GM10266 (cell line): ENCODE measurements around the gene HAPSTR1.

ENCODE experiments used
- DNase-seq: peaks from one replicate; pipeline ENCODE4 v3.0.0; 2012; ENCODE audit errors: extremely low spot score
- TF ChIP-seq, protein P1 (sequence below): IDR thresholded peaks from 2 replicates; pipeline ENCODE4 v1.5.1; 2012; ENCODE audit warnings: mild to moderate bottlenecking, low read depth; ENCODE audit not compliant: control insufficient read depth, insufficient read depth; ENCODE audit errors: missing control alignments

Gene HAPSTR1

GRCh38 chr16:9098377-9099090 lies 7.1 kb downstream of the HAPSTR1 start:
- TF ChIP-seq, protein P1, sequence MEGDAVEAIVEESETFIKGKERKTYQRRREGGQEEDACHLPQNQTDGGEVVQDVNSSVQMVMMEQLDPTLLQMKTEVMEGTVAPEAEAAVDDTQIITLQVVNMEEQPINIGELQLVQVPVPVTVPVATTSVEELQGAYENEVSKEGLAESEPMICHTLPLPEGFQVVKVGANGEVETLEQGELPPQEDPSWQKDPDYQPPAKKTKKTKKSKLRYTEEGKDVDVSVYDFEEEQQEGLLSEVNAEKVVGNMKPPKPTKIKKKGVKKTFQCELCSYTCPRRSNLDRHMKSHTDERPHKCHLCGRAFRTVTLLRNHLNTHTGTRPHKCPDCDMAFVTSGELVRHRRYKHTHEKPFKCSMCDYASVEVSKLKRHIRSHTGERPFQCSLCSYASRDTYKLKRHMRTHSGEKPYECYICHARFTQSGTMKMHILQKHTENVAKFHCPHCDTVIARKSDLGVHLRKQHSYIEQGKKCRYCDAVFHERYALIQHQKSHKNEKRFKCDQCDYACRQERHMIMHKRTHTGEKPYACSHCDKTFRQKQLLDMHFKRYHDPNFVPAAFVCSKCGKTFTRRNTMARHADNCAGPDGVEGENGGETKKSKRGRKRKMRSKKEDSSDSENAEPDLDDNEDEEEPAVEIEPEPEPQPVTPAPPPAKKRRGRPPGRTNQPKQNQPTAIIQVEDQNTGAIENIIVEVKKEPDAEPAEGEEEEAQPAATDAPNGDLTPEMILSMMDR: no peak
- no peak for DNase-seq

DNA sequence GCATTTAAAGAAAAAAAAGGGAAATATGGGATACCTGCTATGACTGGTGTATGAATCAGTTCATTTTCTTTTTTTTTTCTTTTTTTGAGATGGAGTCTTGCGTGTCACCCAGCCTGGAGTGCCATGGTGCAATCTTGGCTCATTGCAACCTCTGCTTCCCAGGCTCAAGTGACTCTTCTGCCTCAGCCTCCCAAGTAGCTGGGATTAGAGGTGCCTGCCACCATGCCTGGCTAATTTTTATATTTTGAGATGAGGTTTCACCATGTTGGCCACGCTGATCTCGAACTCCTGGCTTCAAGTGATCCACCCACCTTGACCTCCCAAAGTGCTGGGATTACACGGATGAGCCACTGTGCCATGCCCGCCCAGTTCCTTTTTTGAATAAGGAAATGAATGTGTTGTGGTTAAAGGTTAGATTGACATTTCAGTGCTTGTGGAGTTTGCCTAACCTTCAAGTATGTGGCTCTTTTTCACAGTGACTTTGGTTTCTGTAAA lies 7.7 kb downstream of the HAPSTR1 start:
- DNase-seq: no peak

GRCh38 chr16:9102379-9102778 lies 10.9 kb downstream of the HAPSTR1 start:
- DNase-seq: no peak

More for the DNA sequence above, 7.7 kb downstream of the HAPSTR1 start:
- TF ChIP-seq, protein P1: no peak

GRCh38 chr16:9102943-9103342 lies 11.5 kb downstream of the HAPSTR1 start:
- no peak for DNase-seq
- TF ChIP-seq, protein P1: no peak

More at GRCh38 chr16:9102379-9102778, 10.9 kb downstream of the HAPSTR1 start:
- TF ChIP-seq, protein P1: no peak

DNA sequence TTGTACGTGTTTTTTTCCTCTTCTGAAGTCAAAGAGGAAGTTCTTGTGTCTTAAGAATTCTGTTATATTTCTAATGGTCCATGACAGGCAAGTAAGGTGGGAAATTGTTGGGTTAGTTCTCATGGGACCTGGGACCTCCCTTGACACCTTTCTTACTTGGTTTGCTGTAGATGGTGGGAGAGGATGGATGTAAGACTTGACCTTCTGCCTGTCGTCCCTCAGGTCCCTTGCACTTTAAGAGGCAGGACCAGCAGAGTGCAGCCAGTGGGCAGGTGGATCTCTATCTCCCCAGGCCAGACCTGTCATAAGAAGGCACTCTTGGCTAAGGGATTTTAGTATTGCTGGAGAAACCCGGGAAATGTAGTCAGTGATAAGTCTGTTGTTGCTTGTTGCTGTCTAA lies 12.1 kb downstream of the HAPSTR1 start:
- TF ChIP-seq, protein P1: no peak
- DNase-seq: no peak

- TF ChIP-seq, protein P1: no peak
- no peak for DNase-seq
Measured at GRCh38 chr16:9105189-9105588, 13.7 kb downstream of the HAPSTR1 start.

- TF ChIP-seq, protein P1: no peak
- no peak for DNase-seq
Measured at GRCh38 chr16:9107025-9107970, 15.9 kb downstream of the HAPSTR1 start.
